PC-3 (cell line): Measurements from ENCODE around the gene ACTN1.

Experiments used
- CTCF ChIP-seq: fragments of 300-600 bp; sonication (generic); conservative IDR thresholded peaks from 2 replicates; pipeline ENCODE4 v1.5.1; 2017; ENCODE audit warnings: antibody characterized with exemption, low read depth, mild to moderate bottlenecking, low read length
- EZH2phosphoT487 ChIP-seq: fragments of 300-600 bp; sonication (generic); IDR thresholded peaks from 2 replicates; pipeline ENCODE4 v1.6.1; 2018; ENCODE audit warnings: mild to moderate bottlenecking, antibody characterized with exemption, low read length, borderline replicate concordance

- TF ChIP-seq CTCF = no peak
- no peak for TF ChIP-seq EZH2phosphoT487
Observed at GRCh38 chr14:68908803-68909202, 70.3 kb downstream of the ACTN1 start.
